H1 (cell line): ENCODE measurements around the gene VGLL4. TPM values are rescaled to one million over a fixed set of nuclear protein-coding genes. Genes with fewer than 3 reads are reported as not detected.

Experiments used
- CTCF ChIA-PET: fragments of 300-600 bp; sonication (Branson Sonifier 250); formaldehyde crosslinking; loops from one replicate; lab custom pipeline; 2021; ENCODE audit not compliant: partially characterized antibody; lab: Charles Lee
- POLR2A ChIA-PET: fragments of 300-600 bp; sonication (Branson Sonifier 250); formaldehyde crosslinking; loops from one replicate; lab custom pipeline; 2021; ENCODE audit warnings: inconsistent platforms; ENCODE audit not compliant: partially characterized antibody; lab: Charles Lee
- DNase-seq, 2 experiments: peaks; one replicate each; pipeline versions ENCODE4 v3.0.0 to v3.0.0-alpha.2; 2010 to 2022; ENCODE audit warnings: low spot score in 2 of 2, low read depth in 1 of 2, mixed read lengths in 1 of 2
- FAIRE-seq: peaks from 2 replicates; lab custom pipeline; 2011; peaks lifted over from hg19 to GRCh38; lab: Jason Lieb, UNC
- H2AFZ ChIP-seq: 2 replicates; pipeline ENCODE4 v1.8.1; 2012; ENCODE audit warnings: low read length, inconsistent platforms
- H2AK5ac ChIP-seq: 2 replicates; pipeline ENCODE4 v1.6.1; 2013; ENCODE audit warnings: low read depth, low read length
- H2BK120ac ChIP-seq: replicated peaks from 2 replicates; pipeline ENCODE3; 2013; ENCODE audit warnings: low read depth, low read length, inconsistent platforms
- H2BK12ac ChIP-seq: 2 replicates; pipeline ENCODE4 v1.6.1; 2013; ENCODE audit warnings: low read depth, low read length
- H2BK15ac ChIP-seq: 2 replicates; pipeline ENCODE4 v1.6.1; 2013; ENCODE audit warnings: low read length
- H2BK20ac ChIP-seq: 2 replicates; pipeline ENCODE4 v1.6.1; 2013; ENCODE audit warnings: low read length
- H2BK5ac ChIP-seq: 2 replicates; pipeline ENCODE4 v1.6.1; 2013; ENCODE audit warnings: low read depth, low read length
- H3K14ac ChIP-seq: 2 replicates; pipeline ENCODE4 v1.6.1; 2013; ENCODE audit warnings: inconsistent platforms; ENCODE audit not compliant: insufficient read length
- H3K18ac ChIP-seq: 2 replicates; pipeline ENCODE4 v1.6.1; 2013; ENCODE audit warnings: low read length; ENCODE audit errors: extremely low read depth
- H3K23ac ChIP-seq: 2 replicates; pipeline ENCODE4 v1.6.1; 2013; ENCODE audit warnings: inconsistent platforms; ENCODE audit not compliant: insufficient read length
- H3K23me2 ChIP-seq: 2 replicates; pipeline ENCODE4 v1.6.1; 2013; ENCODE audit warnings: low read depth, low read length
- H3K27ac ChIP-seq: 2 replicates; pipeline ENCODE4 v1.6.1; 2011; ENCODE audit warnings: low read depth, low read length, inconsistent platforms
- H3K27me3 ChIP-seq, 4 experiments: replicated peaks in 1 of 4; 1 replicate in 1 of 4; 2 replicates in 3 of 4; pipeline versions ENCODE4 v1.6.1 to v1.8.1; 2011 to 2013; ENCODE audit warnings: low read length in 3 of 4, mild to moderate bottlenecking in 3 of 4, inconsistent platforms in 2 of 4, mixed read lengths in 2 of 4, moderate library complexity in 1 of 4; ENCODE audit not compliant: control insufficient read depth in 3 of 4, insufficient read depth in 3 of 4; ENCODE audit errors: extremely low read depth in 1 of 4
- H3K36me3 ChIP-seq, 4 experiments: 2 replicates each; pipeline versions ENCODE4 v1.6.1 to v1.8.1; 2011 to 2013; ENCODE audit warnings: mild to moderate bottlenecking in 4 of 4, low read length in 3 of 4, moderate library complexity in 2 of 4, control low read depth in 1 of 4, inconsistent platforms in 1 of 4; ENCODE audit not compliant: insufficient read depth in 4 of 4, control insufficient read depth in 2 of 4
- H3K4ac ChIP-seq: replicated peaks from 2 replicates; pipeline ENCODE3; 2013; ENCODE audit warnings: low read length, low read depth, mixed read lengths, inconsistent platforms; ENCODE audit not compliant: insufficient read length
- H3K4me1 ChIP-seq, 4 experiments: replicated peaks in 1 of 4; 1 replicate in 1 of 4; 2 replicates in 3 of 4; pipeline versions ENCODE4 v1.6.1 to v1.8.1; 2011 to 2013; ENCODE audit warnings: low read length in 3 of 4, inconsistent platforms in 2 of 4, mixed read lengths in 1 of 4; ENCODE audit not compliant: insufficient read depth in 4 of 4, control insufficient read depth in 3 of 4
- H3K4me2 ChIP-seq, 2 experiments: 2 replicates each; pipeline versions ENCODE4 v1.6.1 to v1.8.1; 2011 to 2013; ENCODE audit warnings: low read depth in 2 of 2, low read length in 2 of 2, control low read depth in 1 of 2, inconsistent platforms in 1 of 2, mild to moderate bottlenecking in 1 of 2; ENCODE audit not compliant: insufficient read depth in 1 of 2
- H3K4me3 ChIP-seq, 4 experiments: fragments of 200-600, 300-600 bp in 1 of 4; sonication (generic), shearing (Covaris generic), sonication (Bioruptor Twin) in 1 of 4; 2 replicates each; pipeline versions ENCODE4 v1.5.1 to v1.8.1; 2011 to 2016; ENCODE audit warnings: low read length in 4 of 4, low read depth in 3 of 4, control low read depth in 2 of 4, inconsistent platforms in 2 of 4, mild to moderate bottlenecking in 2 of 4, mixed read lengths in 1 of 4, moderate library complexity in 1 of 4; ENCODE audit not compliant: insufficient read depth in 2 of 4; ENCODE audit errors: extremely low read depth in 1 of 4
- H3K56ac ChIP-seq: replicated peaks from 2 replicates; pipeline ENCODE3; 2013; ENCODE audit warnings: low read depth, mild to moderate bottlenecking, mixed read lengths, low read length, inconsistent platforms; ENCODE audit not compliant: insufficient read length
- H3K79me1 ChIP-seq: 2 replicates; pipeline ENCODE4 v1.6.1; 2013; ENCODE audit warnings: low read depth, low read length, control low read depth
- H3K79me2 ChIP-seq, 2 experiments: 2 replicates each; pipeline versions ENCODE4 v1.6.1 to v1.8.1; 2012 to 2013; ENCODE audit warnings: low read length in 2 of 2, mild to moderate bottlenecking in 2 of 2, inconsistent platforms in 1 of 2; ENCODE audit not compliant: insufficient read depth in 2 of 2, control insufficient read depth in 1 of 2
- H3K9ac ChIP-seq, 4 experiments: replicated peaks in 1 of 4; 1 replicate in 1 of 4; 2 replicates in 3 of 4; pipeline versions ENCODE4 v1.6.1 to v1.8.1; 2011 to 2013; ENCODE audit warnings: low read depth in 3 of 4, low read length in 3 of 4, control low read depth in 2 of 4, mild to moderate bottlenecking in 2 of 4, moderate library complexity in 2 of 4, inconsistent platforms in 1 of 4; ENCODE audit errors: extremely low read depth in 1 of 4
- H3K9me3 ChIP-seq, 2 experiments: 2 replicates each; pipeline versions ENCODE4 v1.6.1 to v1.8.1; 2012 to 2013; ENCODE audit warnings: mild to moderate bottlenecking in 2 of 2, moderate library complexity in 2 of 2, control low read depth in 1 of 2, inconsistent platforms in 1 of 2, low read depth in 1 of 2, low read length in 1 of 2, mixed read lengths in 1 of 2; ENCODE audit not compliant: insufficient read depth in 2 of 2
- H4K20me1 ChIP-seq, 2 experiments: replicated peaks in 1 of 2; 2 replicates each; pipeline versions ENCODE3 to v1.8.1; 2011 to 2013; ENCODE audit warnings: inconsistent platforms in 2 of 2, low read length in 2 of 2, mild to moderate bottlenecking in 1 of 2; ENCODE audit not compliant: insufficient read depth in 2 of 2, control insufficient read depth in 1 of 2
- H4K5ac ChIP-seq: 2 replicates; pipeline ENCODE4 v1.6.1; 2013; ENCODE audit warnings: low read length, low read depth, mixed read lengths, inconsistent platforms; ENCODE audit not compliant: insufficient read length
- H4K8ac ChIP-seq: 2 replicates; pipeline ENCODE4 v1.8.0; 2013; ENCODE audit warnings: mild to moderate bottlenecking, moderate library complexity, low read length, inconsistent platforms; ENCODE audit not compliant: insufficient read depth; ENCODE audit errors: extremely low read depth
- H4K91ac ChIP-seq: replicated peaks from 2 replicates; pipeline ENCODE3; 2013; ENCODE audit warnings: low read length, mixed read lengths, inconsistent platforms; ENCODE audit not compliant: insufficient read length
- CTBP2 ChIP-seq: IDR thresholded peaks from 2 replicates; pipeline ENCODE4 v1.7.0; 2011; ENCODE audit warnings: borderline replicate concordance, mild to moderate bottlenecking, moderate library complexity, mixed read lengths, low read length; ENCODE audit not compliant: insufficient read depth, insufficient read length
- PHF8 ChIP-seq: fragments of 200-600 bp; sonication (generic); conservative IDR thresholded peaks from 2 replicates; pipeline ENCODE4 v1.7.1; 2012; ENCODE audit warnings: low read depth, mild to moderate bottlenecking, inconsistent platforms, low read length, moderate library complexity
- SIN3A ChIP-seq, 2 experiments: IDR thresholded peaks in 1 of 2; conservative IDR thresholded peaks in 1 of 2; 2 replicates each; pipeline ENCODE4 v1.6.1; 2011 to 2012; ENCODE audit warnings: low read length in 2 of 2, improper control_type of control experiment in 1 of 2, low read depth in 1 of 2, mild to moderate bottlenecking in 1 of 2
- TAF7 ChIP-seq: optimal IDR thresholded peaks from 2 replicates; pipeline ENCODE3; 2011; ENCODE audit warnings: low read depth, mild to moderate bottlenecking, inconsistent platforms, low read length, moderate library complexity, borderline replicate concordance
- WGBS, 2 experiments: shearing (Covaris generic) in 1 of 2; methylation state at CpG; one replicate each; pipeline versions ENCODE4 v1.1.6 to v1.1.7; 2013 to 2015; ENCODE audit warnings: low lambda C conversion rate in 2 of 2, mixed read lengths in 2 of 2, inconsistent platforms in 1 of 2, low coverage in 1 of 2, missing lambda C conversion rate in 1 of 2; ENCODE audit not compliant: insufficient replicate concordance in 2 of 2, insufficient coverage in 1 of 2, insufficient read length in 1 of 2; ENCODE audit errors: extremely low coverage in 1 of 2, missing lambda C conversion rate in 1 of 2; 5-methylcytosine and 5-hydroxymethylcytosine counted together
- polyA plus RNA-seq, 7 experiments: library from polyadenylated mRNA; depleted of rRNA in 3 of 7; stranded (reverse) in 5 of 7; unstranded in 2 of 7; fragments of >200 nt in 5 of 7; fragments of 200-250 nt in 2 of 7; gene quantifications; 1 replicate in 5 of 7; 2 replicates in 1 of 7; 4 replicates in 1 of 7; pipeline versions ENCODE4 v1.2.1 to v1.2.3, GENCODE V29; 2011 to 2013; ENCODE audit warnings: missing spikeins in 2 of 7, mixed read lengths in 2 of 7
- total RNA-seq: library from RNA; stranded (reverse); fragmentation: NEBNext Ultra II Directional; extraction: Animal tissue kit (Norgen Biotek cat#: 25700); gene quantifications from 2 replicates; pipeline ENCODE4 v1.2.1, GENCODE V29; 2021

Gene VGLL4
- total and polyA plus RNA-seq, 2 of the 8 experiments (the other 6 are each of a cell fraction or from before 2014, with no cell fraction given) = 45.1 to 50.0 TPM

- ChIA-PET CTCF (interaction anchor here (0.7 to 1.9 kb wide), 4 partner anchors 11 to 132 kb away, joined by 3 to 8 read pairs (median 4); no protein-coding TSS in a partner anchor), POLR2A (interaction anchor here (1.0 kb wide), 1 partner anchor 9 kb away, joined by 3 read pairs; no protein-coding TSS in a partner anchor)
- Histone ChIP-seq H3K4ac (no peak overlapping the region), H4K91ac (no peak overlapping the region), H4K5ac (no peak overlapping the region), H3K9ac (no peak overlapping the region), H3K23me2 (no peaks in the 10 kb centered on the region; the same call in 1 of the 2 replicates), H2BK15ac (no peak overlapping the region), H3K36me3 (no peaks in the 10 kb centered on the region), H2AK5ac (no peak overlapping the region), H3K56ac (no peak overlapping the region), H3K79me1 (no peaks in the 10 kb centered on the region), H2BK120ac (no peak overlapping the region), H3K79me2 (no peaks in the 10 kb centered on the region), H2BK5ac (no peak overlapping the region), H2BK20ac (no peak overlapping the region), H3K27ac (no peak overlapping the region), H3K9me3 (no peaks in the 10 kb centered on the region), H3K18ac (no peak overlapping the region), H3K4me3 (no peak overlapping the region), H4K8ac (no peak overlapping the region), H3K4me2 (no peak overlapping the region), H3K23ac (no peak overlapping the region), H3K4me1 (peaks cover 0 to 12% (median 0%) of the 10 kb centered on the region in 4 experiments; a peak in 1 of 7 replicates), H2AFZ (no peak overlapping the region), H4K20me1 (peaks cover 0 to 2% of the 10 kb centered on the region in 2 experiments), H3K27me3 (no peaks in the 10 kb centered on the region), H2BK12ac (no peak overlapping the region), H3K14ac (no peak overlapping the region)
- FAIRE-seq (no peak), DNase-seq (peak in 1 of 2 experiments; percentile 1)
- TF ChIP-seq CTBP2 (no peak), TAF7 (no peak), PHF8 (no peak), SIN3A (conservative IDR thresholded peaks at IDR 0.05 in 1 of 2, IDR thresholded peaks at IDR 0.05 in 1 of 2; ENCODE audit: low read depth in 1 of 2, low read length in 2 of 2) (no peak)
- 87% methylated on average over 3 of the region's 3 CpGs; no CpG with 5 or more reads in 1 of the 2 experiments for WGBS, 2 experiments
Measured at GRCh38 chr3:11672363-11672762, 28.6 kb upstream of the VGLL4 start.
